ENCODE results near the gene LSM5.

DNA sequence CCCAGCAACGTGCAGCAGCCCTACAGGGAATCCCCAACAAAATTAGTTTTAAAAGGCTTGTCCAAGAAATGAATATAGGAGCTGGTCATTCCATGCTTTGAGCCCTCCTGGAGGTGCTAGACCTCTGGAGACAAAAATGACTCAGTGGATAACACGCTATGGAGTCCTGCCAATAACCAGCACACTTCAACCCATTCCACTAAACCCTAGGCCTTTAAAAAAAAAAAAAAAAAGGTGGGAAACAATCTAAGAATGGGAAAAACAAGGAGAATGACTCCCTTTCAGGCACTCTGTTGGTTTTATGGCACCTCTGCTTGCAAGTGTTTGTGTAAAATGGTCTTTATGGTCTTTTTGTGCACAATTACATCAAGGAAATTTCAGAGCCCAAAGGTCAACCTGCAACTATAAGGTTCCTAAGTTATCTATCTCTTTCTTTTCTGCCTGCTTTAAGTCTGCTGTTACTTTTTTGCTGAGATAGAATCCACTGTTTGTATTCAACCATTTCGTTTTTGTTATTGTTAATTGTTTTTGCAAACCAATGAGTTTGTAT is 26.4 kb upstream of the LSM5 start:
- TF ChIP-seq, protein P1, sequence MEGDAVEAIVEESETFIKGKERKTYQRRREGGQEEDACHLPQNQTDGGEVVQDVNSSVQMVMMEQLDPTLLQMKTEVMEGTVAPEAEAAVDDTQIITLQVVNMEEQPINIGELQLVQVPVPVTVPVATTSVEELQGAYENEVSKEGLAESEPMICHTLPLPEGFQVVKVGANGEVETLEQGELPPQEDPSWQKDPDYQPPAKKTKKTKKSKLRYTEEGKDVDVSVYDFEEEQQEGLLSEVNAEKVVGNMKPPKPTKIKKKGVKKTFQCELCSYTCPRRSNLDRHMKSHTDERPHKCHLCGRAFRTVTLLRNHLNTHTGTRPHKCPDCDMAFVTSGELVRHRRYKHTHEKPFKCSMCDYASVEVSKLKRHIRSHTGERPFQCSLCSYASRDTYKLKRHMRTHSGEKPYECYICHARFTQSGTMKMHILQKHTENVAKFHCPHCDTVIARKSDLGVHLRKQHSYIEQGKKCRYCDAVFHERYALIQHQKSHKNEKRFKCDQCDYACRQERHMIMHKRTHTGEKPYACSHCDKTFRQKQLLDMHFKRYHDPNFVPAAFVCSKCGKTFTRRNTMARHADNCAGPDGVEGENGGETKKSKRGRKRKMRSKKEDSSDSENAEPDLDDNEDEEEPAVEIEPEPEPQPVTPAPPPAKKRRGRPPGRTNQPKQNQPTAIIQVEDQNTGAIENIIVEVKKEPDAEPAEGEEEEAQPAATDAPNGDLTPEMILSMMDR (IDR thresholded peaks at IDR 0.05; ENCODE audit: borderline replicate concordance, extremely low read depth, low read length, poor library complexity, severe bottlenecking), result no peak
- TF ChIP-seq EZH2 (IDR thresholded peaks at IDR 0.05; ENCODE audit: borderline replicate concordance, low read depth, low read length, severe bottlenecking), result no peak
